H9 (cell line): Measurements from ENCODE around the gene ADAMTS18. TPM values are rescaled to one million over a fixed set of nuclear protein-coding genes. Genes with fewer than 3 reads are reported as not detected.

Experiments
- DNase-seq: peaks from one replicate; pipeline ENCODE4 v3.0.0-alpha.2; 2017
- H2AFZ ChIP-seq: one replicate; pipeline ENCODE4 v1.6.1; 2013; ENCODE audit warnings: mild to moderate bottlenecking, low read length, control low read depth, moderate library complexity
- H2AK5ac ChIP-seq: 2 replicates; pipeline ENCODE4 v1.6.1; 2013; ENCODE audit warnings: low read length, control low read depth, mixed read lengths; ENCODE audit not compliant: insufficient read length
- H2BK120ac ChIP-seq: one replicate; pipeline ENCODE4 v1.6.1; 2013; ENCODE audit warnings: low read depth, mild to moderate bottlenecking, low read length, control low read depth, inconsistent platforms; ENCODE audit not compliant: poor library complexity, severe bottlenecking
- H2BK12ac ChIP-seq: 2 replicates; pipeline ENCODE4 v1.6.1; 2013; ENCODE audit warnings: low read length, control low read depth, mixed read lengths, low read depth; ENCODE audit not compliant: insufficient read length
- H2BK15ac ChIP-seq: 2 replicates; pipeline ENCODE4 v1.6.1; 2013; ENCODE audit warnings: low read depth, low read length, control low read depth
- H2BK20ac ChIP-seq: one replicate; pipeline ENCODE4 v1.6.1; 2013; ENCODE audit warnings: low read depth, mild to moderate bottlenecking, low read length, control low read depth, inconsistent platforms; ENCODE audit not compliant: poor library complexity, severe bottlenecking
- H2BK5ac ChIP-seq: 2 replicates; pipeline ENCODE4 v1.6.1; 2013; ENCODE audit warnings: low read length, control low read depth, mixed read lengths; ENCODE audit not compliant: insufficient read length
- H3K14ac ChIP-seq: 2 replicates; pipeline ENCODE4 v1.6.1; 2013; ENCODE audit warnings: low read length, control low read depth; ENCODE audit not compliant: insufficient read depth
- H3K18ac ChIP-seq: 2 replicates; pipeline ENCODE4 v1.6.1; 2013; ENCODE audit warnings: low read depth, mild to moderate bottlenecking, mixed read lengths, low read length, control low read depth; ENCODE audit not compliant: insufficient read length
- H3K23ac ChIP-seq: 2 replicates; pipeline ENCODE4 v1.6.1; 2013; ENCODE audit warnings: low read length, control low read depth, mixed read lengths, low read depth; ENCODE audit not compliant: insufficient read length
- H3K23me2 ChIP-seq: 2 replicates; pipeline ENCODE4 v1.6.1; 2013; ENCODE audit warnings: low read depth, mild to moderate bottlenecking, mixed read lengths, low read length, control low read depth; ENCODE audit not compliant: insufficient read length, poor library complexity, severe bottlenecking
- H3K27ac ChIP-seq: 2 replicates; pipeline ENCODE4 v1.5.1; 2013; ENCODE audit warnings: low read length, control low read depth, mixed read lengths, low read depth; ENCODE audit not compliant: insufficient read length
- H3K27me3 ChIP-seq: 2 replicates; pipeline ENCODE4 v1.6.1; 2013; ENCODE audit warnings: low read length, control low read depth, inconsistent platforms; ENCODE audit not compliant: insufficient read depth
- H3K4ac ChIP-seq: 2 replicates; pipeline ENCODE4 v1.6.1; 2013; ENCODE audit warnings: low read depth, mild to moderate bottlenecking, control low read depth, inconsistent platforms, low read length, moderate library complexity
- H3K4me1 ChIP-seq: 2 replicates; pipeline ENCODE4 v1.6.1; 2013; ENCODE audit warnings: low read length, control low read depth, inconsistent platforms; ENCODE audit not compliant: insufficient read depth
- H3K4me2 ChIP-seq: 2 replicates; pipeline ENCODE4 v1.6.1; 2013; ENCODE audit warnings: low read length, control low read depth, mixed read lengths; ENCODE audit not compliant: insufficient read length, insufficient read depth
- H3K56ac ChIP-seq: 2 replicates; pipeline ENCODE4 v1.6.1; 2013; ENCODE audit warnings: low read depth, mild to moderate bottlenecking, mixed read lengths, low read length, control low read depth; ENCODE audit not compliant: insufficient read length
- H3K79me1 ChIP-seq: 2 replicates; pipeline ENCODE4 v1.6.1; 2013; ENCODE audit warnings: low read depth, mild to moderate bottlenecking, moderate library complexity, low read length, control low read depth, inconsistent platforms; ENCODE audit not compliant: insufficient read depth, poor library complexity, severe bottlenecking
- H3K79me2 ChIP-seq: 2 replicates; pipeline ENCODE4 v1.6.1; 2013; ENCODE audit warnings: low read length, control low read depth, inconsistent platforms; ENCODE audit not compliant: insufficient read depth
- H3K9ac ChIP-seq: 2 replicates; pipeline ENCODE4 v1.6.1; 2013; ENCODE audit warnings: low read length, control low read depth, mixed read lengths; ENCODE audit not compliant: insufficient read length; ENCODE audit errors: extremely low read depth
- H3K9me3 ChIP-seq: one replicate; pipeline ENCODE4 v1.6.1; 2013; ENCODE audit warnings: low read depth, low read length, inconsistent platforms; ENCODE audit not compliant: control insufficient read depth
- H3T11ph ChIP-seq: one replicate; pipeline ENCODE4 v1.6.1; 2013; ENCODE audit warnings: mild to moderate bottlenecking, low read length, control low read depth, inconsistent platforms
- H4K20me1 ChIP-seq: one replicate; pipeline ENCODE4 v1.6.1; 2013; ENCODE audit not compliant: control insufficient read depth, insufficient read length, insufficient read depth
- H4K5ac ChIP-seq: 2 replicates; pipeline ENCODE4 v1.6.1; 2013; ENCODE audit warnings: low read depth, mild to moderate bottlenecking, mixed read lengths, low read length, control low read depth; ENCODE audit not compliant: insufficient read length
- H4K8ac ChIP-seq: replicated peaks from 2 replicates; pipeline ENCODE4 v1.6.1; 2013; ENCODE audit warnings: low read length, control low read depth, mixed read lengths, low read depth; ENCODE audit not compliant: insufficient read length
- H4K91ac ChIP-seq: 2 replicates; pipeline ENCODE4 v1.6.1; 2013; ENCODE audit warnings: low read depth, mild to moderate bottlenecking, moderate library complexity, mixed read lengths, low read length, control low read depth; ENCODE audit not compliant: insufficient read length
- H3K27ac Mint-ChIP-seq, 3 experiments: 2 replicates in 2 of 3; 3 replicates in 1 of 3; pipeline ENCODE4 v1.8.0; 2020 to 2021; ENCODE audit warnings: mixed read lengths in 3 of 3, mild to moderate bottlenecking in 1 of 3, moderate library complexity in 1 of 3
- H3K27me3 Mint-ChIP-seq: 2 replicates; pipeline ENCODE4 v1.8.0; 2021; ENCODE audit warnings: low read depth, mild to moderate bottlenecking, moderate library complexity, mixed read lengths
- H3K36me3 Mint-ChIP-seq, 3 experiments: 2 replicates in 2 of 3; 3 replicates in 1 of 3; pipeline ENCODE4 v1.8.0; 2020 to 2021; ENCODE audit warnings: low read depth in 3 of 3, mixed read lengths in 3 of 3; ENCODE audit not compliant: insufficient read depth in 1 of 3
- H3K4me1 Mint-ChIP-seq, 2 experiments: 2 replicates each; pipeline ENCODE4 v1.8.0; 2020; ENCODE audit warnings: mixed read lengths in 2 of 2
- H3K4me3 Mint-ChIP-seq, 2 experiments: 2 replicates in 1 of 2; 3 replicates in 1 of 2; pipeline ENCODE4 v1.8.0; 2020 to 2021; ENCODE audit warnings: mild to moderate bottlenecking in 2 of 2, mixed read lengths in 2 of 2, moderate library complexity in 1 of 2
- H3K9me3 Mint-ChIP-seq, 2 experiments: 2 replicates in 1 of 2; 3 replicates in 1 of 2; pipeline ENCODE4 v1.8.0; 2020; ENCODE audit warnings: mild to moderate bottlenecking in 2 of 2, mixed read lengths in 2 of 2, moderate library complexity in 1 of 2
- WGBS: extraction: QIAGEN DNeasy Blood & Tissue Kit; methylation state at CpG from one replicate; pipeline ENCODE4 v1.1.7; 2013; ENCODE audit warnings: missing lambda C conversion rate, low lambda C conversion rate, mixed read lengths; ENCODE audit not compliant: insufficient read length; ENCODE audit errors: extremely low coverage; 5-methylcytosine and 5-hydroxymethylcytosine counted together
- total RNA-seq: library from RNA; stranded (reverse); gene quantifications from 2 replicates; pipeline ENCODE4 v1.2.1, GENCODE V29; 2021
- TF ChIP-seq, protein P1 (sequence below): fragments of 200-600 bp; sonication (generic); conservative IDR thresholded peaks from 3 replicates; pipeline ENCODE4 v1.8.0; 2021; ENCODE audit warnings: antibody characterized with exemption, mild to moderate bottlenecking

The ADAMTS18 gene
- total RNA-seq, 1 experiment from 2014 or later = 0.07 TPM

DNA sequence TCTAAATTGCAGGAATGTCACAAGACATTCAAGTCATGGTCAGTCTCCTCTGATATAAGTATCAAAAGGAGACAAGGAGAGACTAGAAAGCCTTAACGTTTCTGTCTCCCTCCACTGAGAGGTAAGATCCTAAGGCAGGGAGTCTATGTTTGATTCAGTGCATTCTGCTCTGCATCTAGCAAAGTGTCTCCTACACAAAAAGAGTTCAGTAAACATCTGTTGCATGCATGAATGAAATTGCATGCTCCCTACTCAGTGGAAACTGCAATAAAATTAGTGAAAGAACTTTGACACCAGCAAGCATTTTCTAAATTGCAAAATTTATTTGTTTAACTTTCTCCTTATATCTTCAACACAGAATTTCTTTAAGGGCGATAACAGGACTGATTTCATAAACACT is 111.1 kb downstream of the ADAMTS18 start:
- no peaks in the 10 kb centered on the region for H3K4me1 ChIP-seq
- H3K14ac ChIP-seq = no peak overlapping the region
- H3K27me3 ChIP-seq = no peaks in the 10 kb centered on the region
- Mint-ChIP-seq H3K4me1 (no peaks in the 10 kb centered on the region), H3K27ac (no peak overlapping the region; a peak in 1 of 7 replicates), H3K27me3 (no peaks in the 10 kb centered on the region; the same call in 1 of the 2 replicates), H3K9me3 (no peaks in the 10 kb centered on the region), H3K36me3 (no peaks in the 10 kb centered on the region), H3K4me3 (no peak overlapping the region)
- H2BK20ac ChIP-seq = no peak overlapping the region
- H3T11ph ChIP-seq = no peak overlapping the region
- WGBS = no CpG with 5 or more reads among the region's 2 CpGs
- no peak overlapping the region for H4K8ac ChIP-seq
- TF ChIP-seq, protein P1, sequence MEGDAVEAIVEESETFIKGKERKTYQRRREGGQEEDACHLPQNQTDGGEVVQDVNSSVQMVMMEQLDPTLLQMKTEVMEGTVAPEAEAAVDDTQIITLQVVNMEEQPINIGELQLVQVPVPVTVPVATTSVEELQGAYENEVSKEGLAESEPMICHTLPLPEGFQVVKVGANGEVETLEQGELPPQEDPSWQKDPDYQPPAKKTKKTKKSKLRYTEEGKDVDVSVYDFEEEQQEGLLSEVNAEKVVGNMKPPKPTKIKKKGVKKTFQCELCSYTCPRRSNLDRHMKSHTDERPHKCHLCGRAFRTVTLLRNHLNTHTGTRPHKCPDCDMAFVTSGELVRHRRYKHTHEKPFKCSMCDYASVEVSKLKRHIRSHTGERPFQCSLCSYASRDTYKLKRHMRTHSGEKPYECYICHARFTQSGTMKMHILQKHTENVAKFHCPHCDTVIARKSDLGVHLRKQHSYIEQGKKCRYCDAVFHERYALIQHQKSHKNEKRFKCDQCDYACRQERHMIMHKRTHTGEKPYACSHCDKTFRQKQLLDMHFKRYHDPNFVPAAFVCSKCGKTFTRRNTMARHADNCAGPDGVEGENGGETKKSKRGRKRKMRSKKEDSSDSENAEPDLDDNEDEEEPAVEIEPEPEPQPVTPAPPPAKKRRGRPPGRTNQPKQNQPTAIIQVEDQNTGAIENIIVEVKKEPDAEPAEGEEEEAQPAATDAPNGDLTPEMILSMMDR = no peak
- no peak overlapping the region for H3K18ac ChIP-seq
- no peak overlapping the region for H4K5ac ChIP-seq
- H4K20me1 ChIP-seq = no peaks in the 10 kb centered on the region
- no peaks in the 10 kb centered on the region for H3K79me1 ChIP-seq
- H3K4me2 ChIP-seq = no peak overlapping the region
- no peaks in the 10 kb centered on the region for H3K23me2 ChIP-seq
- no peak overlapping the region for H2BK12ac ChIP-seq
- H2AK5ac ChIP-seq = no peak overlapping the region
- H4K91ac ChIP-seq = no peak overlapping the region
- no peak overlapping the region for H2AFZ ChIP-seq
- no peak overlapping the region for H2BK5ac ChIP-seq
- DNase-seq = no peak
- H3K9ac ChIP-seq = no peak overlapping the region
- H3K56ac ChIP-seq = no peak overlapping the region
- no peaks in the 10 kb centered on the region for H3K79me2 ChIP-seq
- no peak overlapping the region for H2BK15ac ChIP-seq
- no peaks in the 10 kb centered on the region for H3K9me3 ChIP-seq
- no peak overlapping the region for H3K27ac ChIP-seq
- no peak overlapping the region for H3K4ac ChIP-seq
- H2BK120ac ChIP-seq = no peak overlapping the region
- H3K23ac ChIP-seq = no peak overlapping the region
